Hepatocyte (in vitro differentiated cells): ENCODE results near the gene ERGIC1. TPM values are rescaled to one million over a fixed set of nuclear protein-coding genes. Genes with fewer than 3 reads are reported as not detected.

Experiments
- DNase-seq: peaks from one replicate; pipeline ENCODE4 v3.0.0-alpha.2; 2016; ENCODE audit warnings: low spot score
- H2AFZ ChIP-seq: fragments of 200-600 bp; sonication (generic); 2 replicates; pipeline ENCODE4 v1.6.0; 2016; ENCODE audit warnings: antibody characterized with exemption, mild to moderate bottlenecking
- H3K27ac ChIP-seq: fragments of 200-600 bp; sonication (generic); 2 replicates; pipeline ENCODE4 v1.5.1; 2016; ENCODE audit warnings: mild to moderate bottlenecking
- H3K27me3 ChIP-seq: fragments of 200-600 bp; sonication (generic); 2 replicates; pipeline ENCODE4 v1.6.1; 2016
- H3K36me3 ChIP-seq: fragments of 200-600 bp; sonication (generic); replicated peaks from 2 replicates; pipeline ENCODE4 v1.5.1; 2016; ENCODE audit warnings: low read depth; ENCODE audit not compliant: insufficient read depth
- H3K4me1 ChIP-seq: fragments of 200-600 bp; sonication (generic); 2 replicates; pipeline ENCODE4 v1.5.1; 2016; ENCODE audit warnings: mild to moderate bottlenecking, moderate library complexity; ENCODE audit not compliant: insufficient read depth
- H3K4me2 ChIP-seq: fragments of 200-600 bp; sonication (generic); 2 replicates; pipeline ENCODE4 v1.6.0; 2016
- H3K4me3 ChIP-seq: fragments of 200-600 bp; sonication (generic); 2 replicates; pipeline ENCODE4 v1.5.1; 2016; ENCODE audit warnings: mild to moderate bottlenecking
- H3K79me2 ChIP-seq: fragments of 200-600 bp; sonication (generic); 2 replicates; pipeline ENCODE4 v1.6.0; 2017; ENCODE audit warnings: mild to moderate bottlenecking
- H3K9me2 ChIP-seq: fragments of 200-600 bp; sonication (generic); replicated peaks from 2 replicates; pipeline ENCODE4 v1.6.0; 2017; ENCODE audit warnings: mild to moderate bottlenecking; ENCODE audit not compliant: insufficient read depth
- H3K9me3 ChIP-seq: fragments of 200-600 bp; sonication (generic); 2 replicates; pipeline ENCODE4 v1.5.1; 2016; ENCODE audit warnings: low read depth, mild to moderate bottlenecking
- H4K20me1 ChIP-seq: fragments of 200-600 bp; sonication (generic); 2 replicates; pipeline ENCODE4 v1.6.0; 2016; ENCODE audit warnings: mild to moderate bottlenecking; ENCODE audit not compliant: insufficient read depth, poor library complexity, severe bottlenecking
- CTCF ChIP-seq: fragments of 200-600 bp; sonication (generic); IDR thresholded peaks from 2 replicates; pipeline ENCODE4 v1.5.1; 2016; ENCODE audit warnings: antibody characterized with exemption, mild to moderate bottlenecking; ENCODE audit not compliant: poor library complexity
- EZH2 ChIP-seq: fragments of 200-600 bp; sonication (generic); IDR thresholded peaks from 2 replicates; pipeline ENCODE4 v1.6.1; 2016; ENCODE audit warnings: antibody characterized with exemption, mild to moderate bottlenecking, borderline replicate concordance
- EZH2phosphoT487 ChIP-seq: fragments of 200-600 bp; sonication (generic); IDR thresholded peaks from one replicate; pipeline ENCODE4 v1.6.1; 2018; ENCODE audit warnings: antibody characterized with exemption, mild to moderate bottlenecking, low read depth, moderate library complexity; ENCODE audit not compliant: unreplicated experiment, severe bottlenecking
- WGBS: methylation state at CpG from one replicate; pipeline ENCODE4 v1.1.6; 2016; ENCODE audit warnings: low lambda C conversion rate; ENCODE audit errors: missing lambda C conversion rate; 5-methylcytosine and 5-hydroxymethylcytosine counted together
- polyA plus RNA-seq: library from polyadenylated mRNA; unstranded; fragments of >200 nt; fragmentation: Nextera tagmentation; extraction: Ambion mirVana; gene quantifications from 2 replicates; pipeline ENCODE4 v1.2.1, GENCODE V29; 2016
- total RNA-seq: library from RNA; depleted of rRNA; stranded (reverse); fragments of >200 nt; gene quantifications from 2 replicates; pipeline ENCODE4 v1.2.3, GENCODE V29; 2014

ERGIC1 gene
- total and polyA plus RNA-seq, 2 experiments from 2014 or later = 39.1 to 107 TPM

- Histone ChIP-seq H3K4me3 (no peak overlapping the region), H3K27me3 (no peaks in the 10 kb centered on the region), H2AFZ (no peak overlapping the region), H4K20me1 (no peaks in the 10 kb centered on the region), H3K9me2 (no peaks in the 10 kb centered on the region), H3K27ac (no peak overlapping the region), H3K4me1 (no peaks in the 10 kb centered on the region), H3K36me3 (no peaks in the 10 kb centered on the region), H3K79me2 (no peaks in the 10 kb centered on the region), H3K9me3 (no peaks in the 10 kb centered on the region), H3K4me2 (no peak overlapping the region)
- no peak for DNase-seq
- TF ChIP-seq EZH2 (no peak), CTCF (no peak), EZH2phosphoT487 (no peak)
- 71% methylated on average over 7 of the region's 7 CpGs for WGBS
These were observed 18.4 kb upstream of the ERGIC1 start for GRCh38 chr5:172815631-172816030.

DNA sequence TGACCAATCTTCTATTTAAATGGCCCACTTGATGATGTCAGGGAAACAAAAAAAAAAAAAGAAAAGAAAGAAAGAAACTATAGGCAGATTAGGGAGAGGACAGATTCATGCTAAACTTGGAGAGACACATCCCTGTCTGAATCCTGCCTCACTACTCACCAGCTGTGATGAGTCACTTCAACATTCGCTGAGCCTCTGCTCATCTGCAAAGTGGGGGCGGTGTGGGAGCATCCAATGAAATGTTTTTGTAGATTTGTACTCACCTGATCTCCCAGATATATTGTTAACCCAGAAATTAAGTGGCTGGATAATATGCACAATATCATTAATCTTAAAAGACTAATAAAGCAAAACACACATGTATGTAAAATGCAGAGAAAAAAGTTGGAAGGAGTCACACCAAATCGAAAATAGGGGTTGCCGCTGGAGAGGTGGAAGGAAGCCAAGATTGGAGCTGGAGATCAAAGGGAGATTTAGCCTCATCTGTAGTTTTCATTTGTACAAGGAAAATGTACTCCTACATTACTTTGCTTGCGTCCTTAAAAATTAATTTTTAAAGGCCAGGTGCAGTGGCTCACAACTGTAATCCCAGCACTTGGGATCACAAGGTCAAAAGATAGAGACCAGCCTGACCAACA, 17.0 kb upstream of the ERGIC1 start:
- TF ChIP-seq EZH2 (no peak), CTCF (no peak), EZH2phosphoT487 (no peak)
- no peak for DNase-seq
- WGBS = 72% methylated on average over 5 of the region's 5 CpGs
- Histone ChIP-seq H3K4me3 (no peak overlapping the region), H3K4me1 (no peaks in the 10 kb centered on the region), H3K4me2 (no peak overlapping the region), H4K20me1 (no peaks in the 10 kb centered on the region), H3K79me2 (no peaks in the 10 kb centered on the region), H3K36me3 (no peaks in the 10 kb centered on the region), H3K27ac (peak overlapping the region; percentile 51), H3K9me3 (no peaks in the 10 kb centered on the region), H2AFZ (no peak overlapping the region), H3K27me3 (no peaks in the 10 kb centered on the region), H3K9me2 (no peaks in the 10 kb centered on the region)

- Histone ChIP-seq H3K27ac (no peak overlapping the region), H3K9me3 (no peaks in the 10 kb centered on the region), H3K27me3 (no peaks in the 10 kb centered on the region), H3K4me2 (no peak overlapping the region), H2AFZ (no peak overlapping the region), H3K79me2 (no peaks in the 10 kb centered on the region), H3K4me3 (no peak overlapping the region), H3K4me1 (no peaks in the 10 kb centered on the region), H3K36me3 (no peaks in the 10 kb centered on the region), H4K20me1 (no peaks in the 10 kb centered on the region), H3K9me2 (no peaks in the 10 kb centered on the region)
- TF ChIP-seq EZH2 = no peak
- TF ChIP-seq EZH2phosphoT487 = no peak
- no peak for TF ChIP-seq CTCF
- 94% methylated on average over 7 of the region's 7 CpGs for WGBS
- no peak for DNase-seq
These were observed 16.4 kb upstream of the ERGIC1 start for GRCh38 chr5:172817664-172818063.
